Measurements from ENCODE around the gene NEUROD2.

Gene NEUROD2

GRCh38 chr17:39607851-39608130 lies at the start of gene NEUROD2:
TSS of gene NEUROD2 (minus strand) at chr17:39607920. CDS start at chr17:39606599, 1,321 bp downstream.
- no peak for DNase-seq (ENCODE audit: low read depth)

GRCh38 chr17:39655105-39655504 lies 47.4 kb upstream of the NEUROD2 start:
- DNase-seq (ENCODE audit: low read depth): no peak

- no peak for DNase-seq (ENCODE audit: low read depth)
These were observed 46.1 kb upstream of the NEUROD2 start for GRCh38 chr17:39653662-39654331.

- no peak for DNase-seq (ENCODE audit: low read depth)
These were observed 45.6 kb upstream of the NEUROD2 start for GRCh38 chr17:39653316-39653661.

GRCh38 chr17:39652587-39653315 lies 45.0 kb upstream of the NEUROD2 start:
- no peak for DNase-seq (ENCODE audit: low read depth)

GRCh38 chr17:39651923-39652586 lies 44.3 kb upstream of the NEUROD2 start:
- no peak for DNase-seq (ENCODE audit: low read depth)

GRCh38 chr17:39650121-39650579 lies 42.4 kb upstream of the NEUROD2 start:
- no peak for DNase-seq (ENCODE audit: low read depth)

- no peak for DNase-seq (ENCODE audit: low read depth)
These were observed 41.1 kb upstream of the NEUROD2 start for GRCh38 chr17:39648616-39649366.

- DNase-seq (ENCODE audit: low read depth): no peak
These were observed 39.5 kb upstream of the NEUROD2 start for GRCh38 chr17:39647256-39647655.

- DNase-seq (ENCODE audit: low read depth): no peak
These were observed 35.6 kb upstream of the NEUROD2 start for GRCh38 chr17:39643271-39643670.

GRCh38 chr17:39642291-39643074 lies 34.8 kb upstream of the NEUROD2 start:
- DNase-seq (ENCODE audit: low read depth): no peak

GRCh38 chr17:39641883-39642282 lies 34.2 kb upstream of the NEUROD2 start:
- DNase-seq (ENCODE audit: low read depth): no peak

GRCh38 chr17:39641097-39641496 lies 33.4 kb upstream of the NEUROD2 start:
- DNase-seq (ENCODE audit: low read depth): no peak

GRCh38 chr17:39640591-39641031 lies 32.9 kb upstream of the NEUROD2 start:
- DNase-seq (ENCODE audit: low read depth): no peak

GRCh38 chr17:39639566-39640458 lies 32.1 kb upstream of the NEUROD2 start:
- DNase-seq (ENCODE audit: low read depth): no peak

- no peak for DNase-seq (ENCODE audit: low read depth)
These were observed 31.3 kb upstream of the NEUROD2 start for GRCh38 chr17:39639043-39639442.

- no peak for DNase-seq (ENCODE audit: low read depth)
These were observed 30.6 kb upstream of the NEUROD2 start for GRCh38 chr17:39638317-39638716.

- DNase-seq (ENCODE audit: low read depth): peak; percentile 34
These were observed 29.4 kb upstream of the NEUROD2 start, which contains the start of gene STARD3 for GRCh38 chr17:39636927-39637736. TSS of gene STARD3 (plus strand) at chr17:39637144. CDS start at chr17:39653532, 16,388 bp downstream.

GRCh38 chr17:39636587-39636926 lies 28.8 kb upstream of the NEUROD2 start:
- DNase-seq (ENCODE audit: low read depth): no peak

All from HS-5 (cell line).